ENCODE results near the gene LFNG.

Gene LFNG

GRCh38 chr7:2501947-2502646, 17.5 kb upstream of the LFNG start:
- no peak for DNase-seq (ENCODE audit: extremely low read depth in 1 of 2, low read depth in 1 of 2)

- DNase-seq (ENCODE audit: extremely low read depth in 1 of 2, low read depth in 1 of 2) = no peak
These were observed 17.0 kb upstream of the LFNG start for GRCh38 chr7:2502647-2502966.

GRCh38 chr7:2503056-2503941, 16.3 kb upstream of the LFNG start:
- DNase-seq (ENCODE audit: extremely low read depth in 1 of 2, low read depth in 1 of 2) = no peak

GRCh38 chr7:2504128-2504888, 15.3 kb upstream of the LFNG start:
- DNase-seq (ENCODE audit: extremely low read depth in 1 of 2, low read depth in 1 of 2) = no peak

GRCh38 chr7:2504889-2505375, 14.6 kb upstream of the LFNG start:
- no peak for DNase-seq (ENCODE audit: extremely low read depth in 1 of 2, low read depth in 1 of 2)

GRCh38 chr7:2505401-2505800, 14.2 kb upstream of the LFNG start:
- no peak for DNase-seq (ENCODE audit: extremely low read depth in 1 of 2, low read depth in 1 of 2)

- no peak for DNase-seq (ENCODE audit: extremely low read depth in 1 of 2, low read depth in 1 of 2)
These were observed 12.2 kb upstream of the LFNG start for GRCh38 chr7:2507208-2507916.

GRCh38 chr7:2507917-2508306, 11.7 kb upstream of the LFNG start:
- no peak for DNase-seq (ENCODE audit: extremely low read depth in 1 of 2, low read depth in 1 of 2)

- DNase-seq (ENCODE audit: extremely low read depth in 1 of 2, low read depth in 1 of 2) = peak in 1 of 2 donors; percentile 62
These were observed 11.0 kb upstream of the LFNG start for GRCh38 chr7:2508327-2509215.

- no peak for DNase-seq (ENCODE audit: extremely low read depth in 1 of 2, low read depth in 1 of 2)
These were observed 10.2 kb upstream of the LFNG start for GRCh38 chr7:2509298-2509906.

GRCh38 chr7:2510130-2510776, 9.3 kb upstream of the LFNG start:
- no peak for DNase-seq (ENCODE audit: extremely low read depth in 1 of 2, low read depth in 1 of 2)

- no peak for DNase-seq (ENCODE audit: extremely low read depth in 1 of 2, low read depth in 1 of 2)
These were observed 8.4 kb upstream of the LFNG start for GRCh38 chr7:2510909-2511768.

GRCh38 chr7:2511769-2512168, 7.8 kb upstream of the LFNG start:
- DNase-seq (ENCODE audit: extremely low read depth in 1 of 2, low read depth in 1 of 2) = no peak

GRCh38 chr7:2512179-2512661, 7.4 kb upstream of the LFNG start:
- no peak for DNase-seq (ENCODE audit: extremely low read depth in 1 of 2, low read depth in 1 of 2)

GRCh38 chr7:2512713-2513112, 6.9 kb upstream of the LFNG start:
- no peak for DNase-seq (ENCODE audit: extremely low read depth in 1 of 2, low read depth in 1 of 2)

GRCh38 chr7:2513702-2514101, 5.9 kb upstream of the LFNG start:
- no peak for DNase-seq (ENCODE audit: extremely low read depth in 1 of 2, low read depth in 1 of 2)

- no peak for DNase-seq (ENCODE audit: extremely low read depth in 1 of 2, low read depth in 1 of 2)
These were observed 4.8 kb upstream of the LFNG start for GRCh38 chr7:2514473-2515423.
